Measurements from ENCODE around the gene IL1RAPL1. TPM values are rescaled to one million over a fixed set of nuclear protein-coding genes. Genes with fewer than 3 reads are reported as not detected.

IL1RAPL1 gene
- total RNA-seq, 2 experiments from 2014 or later = not detected

DNA sequence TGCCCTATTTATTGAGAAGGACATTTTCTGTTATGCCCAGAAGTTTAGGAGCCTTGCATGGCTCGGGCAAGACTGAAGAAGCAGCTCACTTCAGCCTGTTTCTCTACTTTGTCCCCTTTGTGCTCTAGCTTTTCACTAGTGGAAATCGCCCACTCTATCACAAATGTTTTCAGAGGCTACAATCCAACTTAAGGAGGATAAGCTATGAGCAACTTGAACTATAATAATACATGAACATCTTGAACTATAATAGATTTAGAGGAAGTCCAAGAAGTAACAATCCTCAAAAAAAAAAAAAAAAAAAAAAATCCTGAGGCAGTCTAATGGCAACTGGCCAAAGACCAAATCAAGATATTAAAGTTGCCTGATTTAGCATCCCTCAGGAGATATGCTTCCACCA is 452.3 kb downstream of the IL1RAPL1 start:
- ChIA-PET POLR2A (no interaction called here), CTCF (no interaction called here)
- Histone ChIP-seq H3K27me3 (ENCODE audit: control insufficient read depth in 1 of 2, insufficient read depth in 2 of 2, low read length in 2 of 2) (no peaks in the 10 kb centered on the region), H3K36me3 (ENCODE audit: insufficient read depth, low read length) (no peaks in the 10 kb centered on the region), H3K27ac (ENCODE audit: low read depth in 1 of 2, low read length in 2 of 2) (no peak overlapping the region), H3K4me3 (ENCODE audit: low read length) (no peak overlapping the region), H3K4me1 (ENCODE audit: insufficient read depth, low read length) (no peaks in the 10 kb centered on the region), H3K9me3 (ENCODE audit: control insufficient read depth in 1 of 2, insufficient read depth in 1 of 2, low read length in 2 of 2) (no peaks in the 10 kb centered on the region)
- DNase-seq = no peak
- H3K9me3 Mint-ChIP-seq = peaks cover 2% of the 10 kb centered on the region
- no peak for ATAC-seq (ENCODE audit: poor library complexity)
- H3K27me3 Mint-ChIP-seq = no peaks in the 10 kb centered on the region
- no peaks in the 10 kb centered on the region for H3K4me1 Mint-ChIP-seq (ENCODE audit: low read depth)
- no peak overlapping the region for H3K27ac Mint-ChIP-seq
- intact Hi-C loops (cut with DNase I, micrococcal nuclease) = no loop called here
- no peaks in the 10 kb centered on the region for H3K36me3 Mint-ChIP-seq (ENCODE audit: low read depth)
- TF ChIP-seq CTCF (IDR thresholded peaks at IDR 0.05) = no peak
- no peak overlapping the region for H3K4me3 Mint-ChIP-seq

- Histone ChIP-seq H3K27me3 (ENCODE audit: control insufficient read depth in 1 of 2, insufficient read depth in 2 of 2, low read length in 2 of 2) (no peaks in the 10 kb centered on the region), H3K27ac (ENCODE audit: low read depth in 1 of 2, low read length in 2 of 2) (no peak overlapping the region), H3K9me3 (ENCODE audit: control insufficient read depth in 1 of 2, insufficient read depth in 1 of 2, low read length in 2 of 2) (no peaks in the 10 kb centered on the region), H3K36me3 (ENCODE audit: insufficient read depth, low read length) (no peaks in the 10 kb centered on the region), H3K4me1 (ENCODE audit: insufficient read depth, low read length) (no peaks in the 10 kb centered on the region), H3K4me3 (ENCODE audit: low read length) (no peak overlapping the region)
- Mint-ChIP-seq H3K36me3 (ENCODE audit: low read depth) (no peaks in the 10 kb centered on the region), H3K27me3 (no peaks in the 10 kb centered on the region), H3K9me3 (peaks cover 2% of the 10 kb centered on the region), H3K4me1 (ENCODE audit: low read depth) (no peaks in the 10 kb centered on the region), H3K27ac (no peak overlapping the region), H3K4me3 (no peak overlapping the region)
- ATAC-seq (ENCODE audit: poor library complexity) (no peak), DNase-seq (no peak)
- ChIA-PET CTCF (no interaction called here), POLR2A (no interaction called here)
- intact Hi-C loops (cut with DNase I, micrococcal nuclease) = no loop called here
- no peak for TF ChIP-seq CTCF (IDR thresholded peaks at IDR 0.05)
Measured at GRCh38 chrX:29040160-29040559, 452.9 kb downstream of the IL1RAPL1 start.

DNA sequence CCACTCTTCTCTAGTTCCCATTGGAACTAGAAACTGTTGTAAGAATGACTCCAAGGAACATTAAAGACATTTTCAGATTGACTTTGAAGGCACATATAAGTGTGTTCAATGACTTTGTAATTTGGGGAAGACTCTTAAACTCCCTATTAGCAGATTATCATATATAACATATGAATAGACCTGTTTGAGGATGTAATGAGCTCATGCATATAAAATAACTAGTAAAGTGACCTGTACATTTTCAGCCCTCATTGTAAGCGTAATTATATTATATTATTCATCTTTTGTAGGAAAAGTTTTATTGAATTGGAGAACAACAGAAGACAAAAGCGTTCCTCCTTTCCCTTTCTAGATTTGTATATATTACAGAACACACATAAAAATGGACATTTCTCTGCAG is 455.1 kb downstream of the IL1RAPL1 start:
- Histone ChIP-seq H3K4me1 (ENCODE audit: insufficient read depth, low read length) (no peaks in the 10 kb centered on the region), H3K4me3 (ENCODE audit: low read length) (no peak overlapping the region), H3K27ac (ENCODE audit: low read depth in 1 of 2, low read length in 2 of 2) (no peak overlapping the region), H3K27me3 (ENCODE audit: control insufficient read depth in 1 of 2, insufficient read depth in 2 of 2, low read length in 2 of 2) (no peaks in the 10 kb centered on the region), H3K9me3 (ENCODE audit: control insufficient read depth in 1 of 2, insufficient read depth in 1 of 2, low read length in 2 of 2) (no peaks in the 10 kb centered on the region), H3K36me3 (ENCODE audit: insufficient read depth, low read length) (no peaks in the 10 kb centered on the region)
- Mint-ChIP-seq H3K27ac (no peak overlapping the region), H3K9me3 (peaks cover 2% of the 10 kb centered on the region), H3K4me1 (ENCODE audit: low read depth) (no peaks in the 10 kb centered on the region), H3K4me3 (no peak overlapping the region), H3K27me3 (no peaks in the 10 kb centered on the region), H3K36me3 (ENCODE audit: low read depth) (no peaks in the 10 kb centered on the region)
- CTCF ChIA-PET = no interaction called here
- POLR2A ChIA-PET = no interaction called here
- intact Hi-C loops (cut with DNase I, micrococcal nuclease) = no loop called here
- no peak for DNase-seq
- TF ChIP-seq CTCF (IDR thresholded peaks at IDR 0.05) = no peak
- ATAC-seq (ENCODE audit: poor library complexity) = no peak

Data from CD4-positive, alpha-beta T cell (primary cell).